HG03045 (cell line): ENCODE data around the gene ALG1.
"Not testable (repeated sequence)": the region's sequence is repeated elsewhere in the genome, so short reads cannot be mapped to it uniquely, and the experiment has no call there.

ENCODE experiments used
- ATAC-seq: cut with Tn5 transposase; IDR thresholded peaks from one replicate; pipeline ENCODE4 v1.9.1; 2021; ENCODE audit warnings: mild to moderate bottlenecking, moderate library complexity; ENCODE audit not compliant: unreplicated experiment

ALG1 gene

GRCh38 chr16:5072334-5073278 is 963 bp downstream of the ALG1 start:
- no peak for ATAC-seq

- ATAC-seq, result no peak
Measured at GRCh38 chr16:5073279-5073629, 1.6 kb downstream of the ALG1 start.

- not testable (repeated sequence) for ATAC-seq
Measured at GRCh38 chr16:5073771-5074170, 2.1 kb downstream of the ALG1 start.

GRCh38 chr16:5075637-5076036 is 4.0 kb downstream of the ALG1 start:
- ATAC-seq, result no peak

- ATAC-seq, result no peak
Measured at GRCh38 chr16:5077304-5077703, 5.7 kb downstream of the ALG1 start.

- no peak for ATAC-seq
Measured at GRCh38 chr16:5078626-5079025, 7.0 kb downstream of the ALG1 start.

GRCh38 chr16:5080461-5080860 is 8.8 kb downstream of the ALG1 start:
- not testable (repeated sequence) for ATAC-seq

- not testable (repeated sequence) for ATAC-seq
Measured at GRCh38 chr16:5080996-5081395, 9.4 kb downstream of the ALG1 start.

- ATAC-seq, result not testable (repeated sequence)
Measured at GRCh38 chr16:5083646-5084045, 12.0 kb downstream of the ALG1 start.

- ATAC-seq, result not testable (repeated sequence)
Measured at GRCh38 chr16:5084099-5084731, 12.6 kb downstream of the ALG1 start.

- ATAC-seq, result not testable (repeated sequence)
Measured at GRCh38 chr16:5084802-5085201, 13.2 kb downstream of the ALG1 start.

- not testable (repeated sequence) for ATAC-seq
Measured at GRCh38 chr16:5085716-5086115, 14.1 kb downstream of the ALG1 start.

GRCh38 chr16:5088086-5088790 is 16.6 kb downstream of the ALG1 start:
- ATAC-seq, result not testable (repeated sequence)

- not testable (repeated sequence) for ATAC-seq
Measured at GRCh38 chr16:5088936-5089335, 17.3 kb downstream of the ALG1 start.

- ATAC-seq, result not testable (repeated sequence)
Measured at GRCh38 chr16:5089911-5090555, 18.4 kb downstream of the ALG1 start.

- not testable (repeated sequence) for ATAC-seq
Measured at GRCh38 chr16:5090592-5090991, 18.9 kb downstream of the ALG1 start.

- not testable (repeated sequence) for ATAC-seq
Measured at GRCh38 chr16:5093081-5093480, 21.4 kb downstream of the ALG1 start.

- ATAC-seq, result not testable (repeated sequence)
Measured at GRCh38 chr16:5093746-5094145, 22.1 kb downstream of the ALG1 start.

GRCh38 chr16:5095145-5095830 is 23.6 kb downstream of the ALG1 start:
- ATAC-seq, result not testable (repeated sequence)

- not testable (repeated sequence) for ATAC-seq
Measured at GRCh38 chr16:5096437-5097060, 24.9 kb downstream of the ALG1 start.
